Mucosa of rectum (tissue), 2 donors: ENCODE measurements around the gene NME4.
A peak's percentile ranks its signal among the peaks of the same experiment; 100 is the strongest.
"Not testable (repeated sequence)": the region's sequence is repeated elsewhere in the genome, so short reads cannot be mapped to it uniquely, and the experiment has no call there.

ENCODE experiments used
- H3K27ac ChIP-seq, 2 donors: one replicate each; pipeline ENCODE4 v1.7.0; 2013; ENCODE audit warnings: inconsistent platforms in 2 of 2, low read depth in 2 of 2, low read length in 2 of 2
- H3K27me3 ChIP-seq, 2 donors: one replicate each; pipeline ENCODE4 v1.7.0; 2013; ENCODE audit warnings: low read length in 2 of 2; ENCODE audit not compliant: control insufficient read depth in 2 of 2, insufficient read depth in 2 of 2
- H3K36me3 ChIP-seq, 2 donors: one replicate each; pipeline ENCODE4 v1.7.0; 2013; ENCODE audit warnings: low read length in 2 of 2; ENCODE audit not compliant: control insufficient read depth in 2 of 2, insufficient read depth in 2 of 2
- H3K4me1 ChIP-seq, 2 donors: one replicate each; pipeline ENCODE4 v1.7.0; 2013; ENCODE audit warnings: low read length in 2 of 2, mild to moderate bottlenecking in 1 of 2; ENCODE audit not compliant: control insufficient read depth in 2 of 2, insufficient read depth in 2 of 2
- H3K4me3 ChIP-seq, 2 donors: one replicate each; pipeline ENCODE4 v1.7.0; 2013; ENCODE audit warnings: low read length in 2 of 2
- H3K9ac ChIP-seq, 2 donors: one replicate each; pipeline ENCODE4 v1.7.0; 2013; ENCODE audit warnings: low read length in 2 of 2, low read depth in 1 of 2, mild to moderate bottlenecking in 1 of 2
- H3K9me3 ChIP-seq, 2 donors: one replicate each; pipeline ENCODE4 v1.7.0; 2013; ENCODE audit warnings: low read length in 2 of 2; ENCODE audit not compliant: control insufficient read depth in 2 of 2
- donor health status: healthy.
- donor health status: Normal muscosa, but diverticular disease.

NME4 gene

DNA sequence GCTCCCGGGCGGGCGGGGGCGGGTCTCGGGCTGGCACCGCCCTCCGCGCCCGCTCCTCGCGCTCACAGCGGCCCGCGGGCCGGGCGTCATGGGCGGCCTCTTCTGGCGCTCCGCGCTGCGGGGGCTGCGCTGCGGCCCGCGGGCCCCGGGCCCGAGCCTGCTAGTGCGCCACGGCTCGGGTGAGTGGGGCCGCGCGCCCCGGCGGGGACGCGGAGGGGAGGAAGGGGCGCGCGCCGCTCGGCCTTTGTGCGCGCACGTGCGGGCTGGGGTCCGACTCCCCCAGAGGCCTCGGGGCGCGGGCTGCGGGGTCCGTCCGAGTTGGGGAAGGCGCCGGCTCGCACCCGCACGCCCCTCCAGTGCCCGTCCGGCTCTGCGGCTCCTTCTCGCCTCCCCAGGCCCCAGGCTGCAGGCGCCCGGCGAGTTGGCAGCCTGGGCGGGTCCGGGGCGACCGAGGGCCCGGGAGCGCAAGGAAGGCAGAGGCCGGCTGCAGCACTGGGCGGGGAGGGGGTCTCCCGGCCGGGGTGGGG, at the start of gene NME4:
NME4 (plus strand) TSS at position 65 of the 527 bp plus-strand sequence; CDS start at position 89, 24 bp downstream.
- Histone ChIP-seq H3K9me3 (no peaks in the 10 kb centered on the region), H3K9ac (peak within 1 kb of the TSS; percentile 60 to 68), H3K4me3 (peak within 1 kb of the TSS; percentile 51 to 74), H3K27me3 (no peaks in the 10 kb centered on the region), H3K36me3 (peaks cover 0 to 4% of the 10 kb centered on the region in 2 donors), H3K4me1 (peaks cover 4 to 14% of the 10 kb centered on the region in 2 donors), H3K27ac (peak within 1 kb of the TSS in 1 of 2 donors; percentile 52)

DNA sequence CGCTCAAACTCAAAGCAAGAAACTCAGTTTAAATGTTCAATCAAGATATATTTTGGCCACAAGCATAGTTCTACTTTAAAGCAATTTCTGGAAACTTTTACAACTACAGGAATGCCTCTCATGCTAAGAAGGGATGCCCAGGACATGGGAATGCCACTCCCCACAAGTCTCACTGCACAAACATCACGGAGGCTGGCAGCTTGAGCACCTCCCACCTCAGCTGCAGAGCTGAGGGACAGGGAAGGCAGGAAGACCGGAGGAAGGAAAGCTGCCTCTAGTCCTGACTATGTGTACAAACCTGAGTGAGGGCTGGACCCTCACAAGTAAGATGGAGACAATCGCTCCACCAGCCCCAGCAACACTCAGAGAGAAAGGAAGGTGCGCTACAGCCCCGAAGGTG, 49.8 kb upstream of the NME4 start:
- Histone ChIP-seq H3K9me3 (no peaks in the 10 kb centered on the region), H3K4me1 (peaks cover 10 to 12% of the 10 kb centered on the region in 2 donors), H3K27me3 (no peaks in the 10 kb centered on the region), H3K9ac (no peak overlapping the region), H3K4me3 (no peak overlapping the region), H3K36me3 (peaks cover 17 to 33% of the 10 kb centered on the region in 2 donors), H3K27ac (no peak overlapping the region)

GRCh38 chr16:348495-348894, 48.5 kb upstream of the NME4 start:
- H3K9ac ChIP-seq, H3K27ac ChIP-seq, H3K9me3 ChIP-seq, H3K27me3 ChIP-seq, H3K4me3 ChIP-seq: not testable (repeated sequence)
- H3K4me1 ChIP-seq, result peaks cover 13 to 16% of the 10 kb centered on the region in 2 donors
- peaks cover 9 to 32% of the 10 kb centered on the region in 2 donors for H3K36me3 ChIP-seq

DNA sequence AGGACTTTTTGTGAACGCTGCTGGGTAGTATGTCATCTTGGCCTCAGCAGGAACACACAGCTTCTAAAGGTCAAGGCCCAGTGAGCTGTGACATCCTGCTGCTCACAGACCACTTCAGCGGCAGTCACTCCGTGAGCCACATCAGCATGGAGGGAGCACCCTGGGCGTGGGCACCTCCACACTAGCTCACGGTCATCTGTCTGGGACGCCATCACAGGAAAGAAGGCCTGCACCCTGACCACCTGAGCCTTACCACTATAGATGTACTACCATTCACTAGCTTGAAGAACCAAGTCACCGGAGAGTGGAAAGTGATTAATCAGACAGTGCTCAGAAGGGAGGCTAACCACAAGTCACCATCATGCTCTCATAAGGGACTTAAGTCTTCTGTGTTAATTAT, 47.8 kb upstream of the NME4 start:
- peaks cover 15 to 17% of the 10 kb centered on the region in 2 donors for H3K4me1 ChIP-seq
- no peaks in the 10 kb centered on the region for H3K9me3 ChIP-seq
- no peak overlapping the region for H3K9ac ChIP-seq
- no peak overlapping the region for H3K4me3 ChIP-seq
- H3K27ac ChIP-seq, result no peak overlapping the region
- peaks cover 9 to 30% of the 10 kb centered on the region in 2 donors for H3K36me3 ChIP-seq
- H3K27me3 ChIP-seq, result no peaks in the 10 kb centered on the region

GRCh38 chr16:350203-350602, 46.8 kb upstream of the NME4 start:
- Histone ChIP-seq H3K27ac (peak overlapping the region; percentile 23 to 50), H3K36me3 (peaks cover 5 to 27% of the 10 kb centered on the region in 2 donors), H3K9ac (peak overlapping the region in 1 of 2 donors; percentile 9), H3K27me3 (no peaks in the 10 kb centered on the region), H3K4me3 (no peak overlapping the region), H3K4me1 (peaks cover 15 to 17% of the 10 kb centered on the region in 2 donors), H3K9me3 (no peaks in the 10 kb centered on the region)

GRCh38 chr16:351804-352520, 45.0 kb upstream of the NME4 start:
- Histone ChIP-seq H3K4me1 (peaks cover 15 to 17% of the 10 kb centered on the region in 2 donors), H3K9ac (peak overlapping the region; percentile 41 to 79), H3K27me3 (no peaks in the 10 kb centered on the region), H3K9me3 (no peaks in the 10 kb centered on the region), H3K27ac (peak overlapping the region; percentile 44 to 52), H3K36me3 (peaks cover 0 to 17% of the 10 kb centered on the region in 2 donors), H3K4me3 (peak overlapping the region; percentile 70)

DNA sequence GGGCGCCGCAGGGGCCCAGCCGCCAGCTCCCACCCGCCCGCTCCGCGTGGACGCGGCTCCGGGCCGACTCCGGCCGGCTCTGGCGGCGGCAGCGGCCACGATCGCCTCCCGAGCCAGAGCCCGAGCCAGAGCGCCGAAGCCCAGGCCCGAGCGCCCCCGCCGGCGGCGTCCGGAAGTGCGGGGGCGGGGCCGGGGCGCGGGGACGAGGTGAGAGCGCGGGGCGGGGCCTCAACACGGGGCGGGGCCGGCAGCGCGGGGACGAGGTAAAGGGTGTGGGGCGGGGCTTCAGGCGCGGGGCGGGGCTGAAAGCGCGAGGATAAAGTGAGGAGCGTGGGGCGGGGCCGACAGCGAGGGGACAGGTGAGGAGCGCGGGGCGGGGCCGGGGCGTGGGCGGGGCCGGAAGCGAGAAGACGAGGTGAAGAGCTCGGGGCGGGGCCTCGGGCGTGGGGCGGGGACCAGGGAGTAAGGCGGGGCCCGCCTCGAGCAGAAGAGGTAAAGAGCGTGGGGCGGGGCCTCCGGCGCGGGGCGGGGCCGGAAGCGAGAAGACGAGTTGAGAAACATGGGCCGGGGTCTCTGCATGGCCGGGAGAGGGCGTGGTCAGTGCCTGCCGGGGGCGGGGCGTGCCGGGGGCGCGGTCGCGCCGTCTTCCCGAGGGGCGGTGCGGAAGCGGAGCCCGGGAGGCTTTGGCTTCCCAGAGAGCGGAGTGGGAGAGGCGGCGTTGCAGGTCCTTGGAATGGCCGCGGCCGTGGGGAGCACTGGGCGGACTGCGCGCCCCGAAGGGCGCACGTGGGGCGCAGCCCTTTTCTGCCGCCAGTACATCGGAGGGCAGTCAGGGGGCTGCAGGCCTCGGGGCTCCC, 44.2 kb upstream of the NME4 start, which contains the start of gene AXIN1:
AXIN1 (minus strand) TSS at position 177 of the 857 bp plus-strand sequence. CDS start 5,698 bp downstream, outside the sequence.
- Histone ChIP-seq H3K4me3 (peak within 1 kb of the TSS; percentile 70), H3K27ac (peak within 1 kb of the TSS; percentile 71 to 72), H3K36me3 (peaks cover 0 to 9% of the 10 kb centered on the region in 2 donors), H3K9me3 (no peaks in the 10 kb centered on the region), H3K9ac (peak within 1 kb of the TSS; percentile 60 to 81), H3K4me1 (peaks cover 15 to 17% of the 10 kb centered on the region in 2 donors), H3K27me3 (no peaks in the 10 kb centered on the region)

- H3K4me3 ChIP-seq, result peak overlapping the region; percentile 57 to 60
- H3K4me1 ChIP-seq, result peaks cover 15% of the 10 kb centered on the region in 2 donors
- H3K36me3 ChIP-seq, result peaks cover 0 to 9% of the 10 kb centered on the region in 2 donors
- peak overlapping the region; percentile 60 to 81 for H3K9ac ChIP-seq
- H3K27me3 ChIP-seq, result no peaks in the 10 kb centered on the region
- H3K9me3 ChIP-seq, result no peaks in the 10 kb centered on the region
- H3K27ac ChIP-seq, result peak overlapping the region; percentile 71 to 72
Measured at GRCh38 chr16:353404-354290, 43.4 kb upstream of the NME4 start.

- Histone ChIP-seq H3K9ac (no peak overlapping the region), H3K27ac (no peak overlapping the region), H3K27me3 (no peaks in the 10 kb centered on the region), H3K4me1 (peaks cover 15% of the 10 kb centered on the region in 2 donors), H3K36me3 (peaks cover 0 to 5% of the 10 kb centered on the region in 2 donors), H3K9me3 (no peaks in the 10 kb centered on the region), H3K4me3 (no peak overlapping the region)
Measured at GRCh38 chr16:354291-354881, 42.6 kb upstream of the NME4 start.
